A204.1 (cell line): Measurements from ENCODE around the gene SCYL3.
"Not testable (repeated sequence)": the region's sequence is repeated elsewhere in the genome, so short reads cannot be mapped to it uniquely, and the experiment has no call there.

ENCODE experiments used
- FAIRE-seq: peaks from 2 replicates; lab custom pipeline; 2012; peaks lifted over from hg19 to GRCh38; lab: Jason Lieb, UNC

Gene SCYL3, protein sequence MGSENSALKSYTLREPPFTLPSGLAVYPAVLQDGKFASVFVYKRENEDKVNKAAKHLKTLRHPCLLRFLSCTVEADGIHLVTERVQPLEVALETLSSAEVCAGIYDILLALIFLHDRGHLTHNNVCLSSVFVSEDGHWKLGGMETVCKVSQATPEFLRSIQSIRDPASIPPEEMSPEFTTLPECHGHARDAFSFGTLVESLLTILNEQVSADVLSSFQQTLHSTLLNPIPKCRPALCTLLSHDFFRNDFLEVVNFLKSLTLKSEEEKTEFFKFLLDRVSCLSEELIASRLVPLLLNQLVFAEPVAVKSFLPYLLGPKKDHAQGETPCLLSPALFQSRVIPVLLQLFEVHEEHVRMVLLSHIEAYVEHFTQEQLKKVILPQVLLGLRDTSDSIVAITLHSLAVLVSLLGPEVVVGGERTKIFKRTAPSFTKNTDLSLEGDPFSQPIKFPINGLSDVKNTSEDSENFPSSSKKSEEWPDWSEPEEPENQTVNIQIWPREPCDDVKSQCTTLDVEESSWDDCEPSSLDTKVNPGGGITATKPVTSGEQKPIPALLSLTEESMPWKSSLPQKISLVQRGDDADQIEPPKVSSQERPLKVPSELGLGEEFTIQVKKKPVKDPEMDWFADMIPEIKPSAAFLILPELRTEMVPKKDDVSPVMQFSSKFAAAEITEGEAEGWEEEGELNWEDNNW

DNA sequence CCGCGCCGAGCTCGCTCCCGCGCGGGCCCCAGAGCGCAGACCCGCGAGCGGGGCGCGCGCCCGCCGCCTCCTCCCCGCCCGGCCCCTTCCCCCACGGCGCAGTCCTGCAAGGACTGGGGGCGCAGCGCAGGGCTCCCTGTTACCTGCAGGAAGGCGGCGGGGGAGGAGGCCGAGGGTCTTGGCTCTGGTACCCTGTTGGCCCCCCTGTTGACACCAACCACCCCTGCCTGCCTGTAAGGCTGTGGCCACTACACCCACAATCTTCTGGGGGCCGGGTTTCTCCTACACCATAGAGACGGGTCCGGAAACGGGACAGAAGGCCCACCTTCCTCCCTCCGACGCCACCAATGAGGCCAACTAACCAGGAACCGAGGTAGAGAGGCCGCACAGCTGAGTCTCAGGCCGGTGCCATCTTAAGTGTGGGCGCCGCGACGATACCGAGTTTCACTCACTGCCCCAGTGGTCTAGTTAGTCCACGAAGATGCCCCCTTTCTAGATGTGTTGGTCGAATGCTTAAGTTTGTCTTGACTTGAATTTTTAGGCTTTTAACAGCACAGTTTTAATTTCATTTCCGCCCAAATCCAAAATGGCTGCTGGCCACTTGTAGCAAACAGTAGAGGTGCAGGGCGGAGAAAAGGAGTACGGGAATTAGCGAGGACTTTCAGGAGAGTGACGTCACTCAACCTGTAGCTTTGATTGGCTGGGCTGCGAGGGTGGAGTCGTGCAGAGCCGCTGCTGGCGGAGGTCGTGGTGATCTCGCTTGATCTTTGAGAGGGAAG, at the start of gene SCYL3:
Gene SCYL3, minus strand, starts transcription at position 252 of the 779 bp plus-strand sequence. CDS start 5,056 bp downstream, outside the sequence.
- peak; percentile 98 for FAIRE-seq

DNA sequence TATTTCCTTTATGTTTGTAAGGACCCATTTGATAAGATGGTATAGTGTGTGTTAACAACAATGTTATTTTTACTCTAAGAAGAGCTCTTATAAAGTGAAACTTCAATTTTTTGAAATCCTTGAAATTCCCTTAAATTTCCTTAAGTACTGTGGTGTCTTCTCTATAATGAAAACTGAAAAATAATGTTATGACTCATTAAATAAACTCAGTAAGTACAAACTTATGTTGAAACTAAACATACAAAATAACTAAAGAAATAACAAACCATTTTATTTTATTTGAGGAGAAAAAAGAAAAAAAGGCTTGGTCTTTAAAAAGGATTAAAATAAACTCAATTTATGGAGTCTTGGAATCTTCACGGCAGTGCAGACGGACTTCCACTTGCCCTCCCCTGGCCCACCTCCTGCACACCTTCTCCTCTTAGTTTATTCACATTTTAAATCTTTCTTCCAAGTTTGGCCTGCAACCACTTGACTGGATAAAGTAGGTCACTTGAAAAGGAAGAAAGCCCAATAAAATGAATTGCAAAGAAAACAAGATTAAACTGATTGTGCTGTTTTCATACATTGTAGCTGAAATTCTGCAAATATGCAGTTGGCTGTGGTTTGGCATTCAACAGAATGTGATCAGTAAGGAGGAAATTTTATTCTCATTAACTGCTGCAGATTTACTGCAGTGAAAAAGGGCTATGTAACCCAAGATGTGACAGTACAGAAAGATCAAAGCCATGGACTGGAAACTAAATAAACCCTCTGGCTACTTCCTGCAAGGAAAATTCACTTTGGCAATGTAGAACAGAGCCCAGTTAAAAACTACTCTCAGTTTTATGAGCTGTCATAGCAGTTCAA, 48.5 kb upstream of the SCYL3 start:
- FAIRE-seq = peak; percentile 100

DNA sequence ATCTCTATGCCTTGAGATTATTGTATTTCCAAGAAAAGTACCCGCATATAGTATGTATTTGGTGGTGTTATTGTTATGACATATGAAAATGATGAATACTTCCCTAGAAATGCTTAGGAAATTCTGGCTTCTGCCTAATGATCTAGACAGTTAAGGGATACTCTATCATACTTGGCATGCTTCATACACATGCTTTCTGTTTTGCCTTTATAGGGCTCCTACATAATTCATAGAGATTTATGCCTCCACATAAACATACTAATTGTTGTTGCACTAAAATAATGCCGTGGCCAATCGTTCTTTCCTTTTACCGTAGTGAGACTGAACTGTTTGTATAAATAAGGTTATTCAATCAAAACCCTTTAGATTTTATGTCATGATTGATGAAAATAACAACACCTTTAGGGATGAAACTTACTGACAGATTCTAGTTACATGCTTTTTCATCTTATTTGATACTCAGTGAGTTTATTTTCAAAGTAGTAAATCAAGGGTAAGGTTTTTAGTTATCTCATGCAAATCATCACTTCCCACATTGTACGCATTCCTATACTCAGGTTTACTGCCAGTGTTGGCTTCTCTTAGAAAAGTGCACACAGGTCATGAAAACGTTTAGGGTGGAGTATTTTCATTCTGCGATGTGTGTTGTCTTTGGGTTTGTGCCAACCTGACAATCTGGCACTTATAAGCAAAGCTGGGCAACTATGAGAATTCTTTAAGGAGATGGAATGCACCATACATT, 40.5 kb upstream of the SCYL3 start:
- no peak for FAIRE-seq

DNA sequence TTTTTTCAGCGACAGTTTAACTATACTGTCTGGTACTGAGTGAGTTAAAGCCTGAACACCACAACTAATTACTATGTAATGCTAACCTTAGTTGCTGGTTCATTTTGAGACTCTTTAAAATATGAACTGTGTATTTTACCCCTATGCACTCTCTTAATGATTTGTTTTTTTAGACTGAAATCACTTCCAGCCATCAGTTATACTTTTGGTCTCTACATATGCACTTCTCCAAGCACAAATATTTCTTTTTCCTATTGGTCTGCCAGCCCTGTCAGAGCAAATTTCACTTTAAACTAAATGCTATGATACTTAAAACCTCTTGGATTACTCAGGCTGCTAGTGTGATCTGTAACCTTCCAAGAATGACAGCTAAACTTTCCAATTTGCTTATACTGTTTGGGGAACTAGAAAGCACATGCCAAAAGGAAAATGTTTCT, 38.1 kb upstream of the SCYL3 start:
- FAIRE-seq = peak; percentile 100

DNA sequence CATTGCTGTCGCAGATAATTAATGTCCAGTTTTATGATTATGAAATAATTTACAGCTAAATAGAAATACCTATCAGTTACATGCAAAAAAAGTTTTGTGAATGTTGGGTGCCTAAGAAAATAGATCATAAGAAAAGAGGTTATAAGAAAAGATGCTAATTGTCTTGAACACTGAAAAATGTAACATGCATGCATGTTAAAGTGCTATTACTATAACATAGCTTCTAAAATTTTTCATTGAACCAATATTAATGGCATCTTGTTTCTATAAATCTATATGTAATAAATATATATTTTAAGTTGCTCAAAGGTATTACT, 35.5 kb upstream of the SCYL3 start:
- FAIRE-seq = no peak

DNA sequence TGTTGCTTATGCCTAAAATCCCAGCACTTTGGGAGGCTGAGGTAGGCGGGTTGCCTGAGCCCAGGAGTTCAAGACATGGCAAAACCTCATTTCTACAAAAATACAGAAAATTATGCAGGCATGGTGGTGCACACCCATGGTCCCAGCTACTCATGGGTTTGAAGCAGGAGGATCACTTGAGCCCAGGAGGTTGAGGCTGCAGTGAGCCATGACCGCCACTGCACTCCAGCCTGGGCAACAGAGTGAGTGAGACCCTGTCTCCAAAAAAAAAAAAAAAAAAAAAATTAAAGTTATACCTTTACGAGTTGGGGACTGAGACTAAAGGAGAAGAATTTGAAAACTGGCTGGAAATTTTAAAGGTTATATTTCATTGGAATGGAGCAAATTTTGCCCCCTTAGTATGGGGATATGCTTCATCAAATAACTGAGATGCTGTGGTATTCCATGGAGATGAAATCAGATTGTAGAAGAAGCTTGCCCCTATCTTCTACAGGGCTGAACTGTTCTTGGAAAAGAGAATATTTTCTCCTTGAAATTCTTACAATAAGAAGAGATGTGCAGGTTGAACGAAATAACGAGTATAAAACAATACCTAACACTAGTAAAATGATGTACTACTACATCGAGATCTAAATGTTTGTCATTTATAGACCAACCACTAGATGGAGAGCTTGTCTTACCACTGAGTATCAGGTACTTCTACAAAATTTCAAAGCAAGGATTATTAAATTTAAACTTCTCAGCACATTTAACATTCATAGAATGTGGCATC, 34.9 kb upstream of the SCYL3 start:
- FAIRE-seq = no peak

DNA sequence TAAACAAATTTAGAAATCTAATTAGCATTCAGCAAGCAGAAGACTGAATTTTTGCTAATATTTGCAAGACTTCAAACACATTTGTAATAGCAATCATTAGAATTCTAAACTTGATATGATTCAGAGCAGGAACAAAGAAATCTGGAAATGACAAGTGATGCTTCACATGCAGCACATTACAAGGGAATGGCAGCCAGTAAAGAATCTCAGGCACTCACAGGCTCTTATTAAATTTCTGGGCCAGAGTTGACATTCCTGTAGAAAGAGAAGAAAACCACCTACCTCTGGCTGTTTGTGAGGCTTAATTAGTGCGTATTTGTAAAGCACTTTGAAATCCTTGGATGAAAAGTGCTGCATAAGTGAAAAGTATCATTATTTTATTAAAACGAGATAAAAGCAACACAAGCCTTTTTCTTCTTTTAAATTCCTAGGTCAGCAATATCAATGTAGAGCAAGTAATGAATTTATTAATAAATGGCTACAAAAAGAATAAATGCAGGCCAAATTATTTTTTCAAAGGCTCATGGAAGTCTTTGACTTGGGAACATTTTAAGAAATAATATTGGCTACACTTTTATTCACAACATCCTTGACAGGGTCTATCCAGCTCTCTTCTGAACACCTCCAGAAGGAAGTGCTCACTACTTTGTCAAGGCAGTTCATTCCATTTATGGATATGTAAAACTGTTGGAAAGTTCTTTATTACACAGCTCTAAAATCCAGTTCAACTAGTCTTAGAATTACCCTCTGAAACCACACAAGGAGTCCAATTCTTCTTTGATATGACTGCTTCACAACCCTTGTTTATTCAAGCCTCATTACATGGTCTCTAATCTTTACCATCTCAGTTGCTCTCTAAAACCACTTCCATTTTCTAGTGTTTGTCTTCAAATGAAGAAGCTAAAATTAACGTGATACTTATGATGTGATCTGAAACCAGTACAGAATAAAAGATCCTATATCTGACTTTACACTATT, 32.1 kb upstream of the SCYL3 start:
- no peak for FAIRE-seq

DNA sequence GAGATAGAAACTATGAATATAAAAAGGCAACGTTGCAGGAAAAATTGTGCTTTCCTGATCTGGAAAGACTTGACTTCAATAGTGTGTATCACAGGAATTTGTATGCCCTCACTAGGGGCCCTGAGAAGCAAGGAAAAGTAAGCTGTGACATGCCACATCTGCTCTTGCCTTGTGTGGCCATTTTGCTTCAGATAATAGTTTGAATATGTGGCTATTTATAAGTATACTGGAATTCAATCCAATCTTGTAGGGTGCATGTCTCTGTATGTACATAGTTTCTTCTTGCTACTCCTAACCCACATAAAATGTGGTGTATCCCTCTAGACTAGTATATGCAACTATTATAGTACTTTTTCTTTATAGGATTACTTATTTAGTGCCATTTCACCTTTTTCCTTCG, 31.1 kb upstream of the SCYL3 start:
- FAIRE-seq = no peak

DNA sequence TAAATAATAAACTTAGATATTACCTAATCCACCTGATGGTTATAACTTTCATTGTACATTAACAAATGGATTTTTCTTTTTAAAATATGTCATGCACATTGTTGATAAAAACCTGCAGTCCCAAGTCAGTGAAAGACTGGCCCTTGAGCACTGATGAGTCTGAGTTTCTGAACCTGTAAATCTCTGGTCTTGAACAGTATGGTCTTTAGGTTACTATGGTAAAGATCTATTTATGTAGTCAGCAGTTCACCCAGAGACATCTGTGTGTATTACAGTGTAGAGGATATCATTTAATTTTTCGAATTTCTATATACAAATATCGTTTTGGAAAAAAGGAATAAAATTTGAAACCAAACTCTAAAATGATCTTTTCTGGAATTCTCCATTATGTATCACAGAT, 30.4 kb upstream of the SCYL3 start:
- FAIRE-seq = no peak

DNA sequence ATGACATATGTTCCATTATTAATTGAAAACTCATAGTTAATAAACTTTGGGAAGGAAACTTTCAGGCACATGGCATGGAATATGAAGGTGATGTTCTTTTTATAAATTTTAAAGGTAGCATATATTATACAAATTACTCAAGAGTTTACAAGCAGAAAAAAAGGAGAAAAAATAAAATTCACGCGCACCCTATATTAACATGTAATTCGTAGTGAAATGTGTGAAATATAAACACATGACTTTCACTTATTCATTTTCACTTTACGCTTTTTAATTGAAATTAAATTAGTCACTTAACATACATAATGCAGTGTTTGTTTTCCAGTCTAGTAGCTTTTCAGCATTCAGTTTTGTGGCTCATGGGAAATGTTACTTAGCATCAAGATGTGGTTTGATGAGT, 27.4 kb upstream of the SCYL3 start:
- FAIRE-seq = no peak

DNA sequence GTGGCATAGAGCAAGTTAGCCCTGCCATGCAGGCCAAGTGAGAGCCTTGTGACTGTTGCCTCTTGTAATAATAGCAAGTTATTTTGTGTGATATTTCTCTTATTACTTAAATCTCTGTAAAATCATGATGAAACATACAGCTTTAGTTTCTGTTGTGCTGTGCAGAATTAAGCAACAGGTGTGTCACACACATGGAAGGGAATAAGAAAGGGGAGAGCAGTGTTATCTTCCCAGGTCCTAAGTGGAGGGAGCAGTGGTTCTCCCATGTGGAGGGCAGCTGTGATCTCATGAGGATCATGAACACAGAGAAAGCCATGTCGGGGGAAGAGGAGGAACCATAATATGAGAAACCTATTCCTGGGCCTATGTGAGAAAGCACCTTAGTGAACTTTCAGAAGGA, 25.2 kb upstream of the SCYL3 start:
- FAIRE-seq = no peak

DNA sequence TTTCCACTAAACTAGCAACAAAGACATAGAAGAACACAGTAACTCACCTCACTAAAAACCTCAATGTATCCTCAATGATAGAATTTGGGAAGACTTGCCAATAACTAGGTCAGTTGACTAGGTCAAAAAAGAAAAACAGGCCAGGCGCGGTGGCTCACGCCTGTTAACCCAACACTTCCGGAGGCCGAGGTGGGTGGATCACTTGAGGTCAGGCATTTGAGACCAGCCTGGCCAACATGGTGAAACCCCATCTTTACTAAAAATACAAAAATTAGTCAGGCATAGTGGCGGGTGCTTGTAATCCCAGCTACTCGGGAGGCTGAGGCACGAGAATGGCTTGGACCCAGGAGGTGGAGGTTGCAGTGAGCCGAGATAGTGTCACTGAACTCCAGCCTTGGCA, 24.5 kb upstream of the SCYL3 start:
- not testable (repeated sequence) for FAIRE-seq

DNA sequence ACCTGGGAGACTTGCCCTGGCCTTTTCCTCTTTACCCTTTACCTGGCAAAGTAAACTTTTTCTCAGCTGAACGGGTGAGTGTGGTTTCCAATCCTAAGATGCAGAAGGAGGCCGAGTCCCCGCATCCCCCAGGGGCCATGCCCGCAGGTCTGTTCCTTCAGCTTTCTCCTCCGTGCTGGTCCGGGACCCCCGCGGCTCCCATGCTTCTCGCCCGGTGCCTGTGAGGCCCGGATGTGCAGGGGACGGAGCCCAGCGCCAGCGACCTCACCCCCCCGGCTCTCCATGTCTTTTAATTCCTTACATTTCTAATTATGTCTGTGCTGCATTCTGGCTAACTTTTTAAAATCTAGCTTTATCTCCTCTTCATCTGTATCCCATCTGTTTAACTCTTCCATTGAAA, 21.5 kb upstream of the SCYL3 start:
- FAIRE-seq = no peak

DNA sequence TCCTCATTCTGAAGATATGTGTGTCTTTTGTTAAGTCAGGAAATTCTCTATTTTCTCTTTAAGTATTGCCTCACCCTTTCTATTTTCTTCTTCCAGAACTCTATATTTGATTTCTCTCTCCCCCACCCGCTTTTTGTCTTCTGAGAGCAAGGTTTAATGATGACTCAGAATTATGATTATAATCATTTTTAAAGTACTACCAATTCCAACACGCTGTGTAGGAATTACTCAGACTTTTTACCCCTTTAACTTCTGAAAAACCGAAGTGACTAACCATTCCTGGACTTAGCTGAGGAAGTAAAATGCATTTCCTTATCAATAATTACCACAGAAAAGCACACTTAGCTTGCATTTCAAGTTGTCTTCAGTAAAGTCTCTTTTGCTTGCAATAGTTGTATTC, 20.8 kb upstream of the SCYL3 start:
- FAIRE-seq = no peak

DNA sequence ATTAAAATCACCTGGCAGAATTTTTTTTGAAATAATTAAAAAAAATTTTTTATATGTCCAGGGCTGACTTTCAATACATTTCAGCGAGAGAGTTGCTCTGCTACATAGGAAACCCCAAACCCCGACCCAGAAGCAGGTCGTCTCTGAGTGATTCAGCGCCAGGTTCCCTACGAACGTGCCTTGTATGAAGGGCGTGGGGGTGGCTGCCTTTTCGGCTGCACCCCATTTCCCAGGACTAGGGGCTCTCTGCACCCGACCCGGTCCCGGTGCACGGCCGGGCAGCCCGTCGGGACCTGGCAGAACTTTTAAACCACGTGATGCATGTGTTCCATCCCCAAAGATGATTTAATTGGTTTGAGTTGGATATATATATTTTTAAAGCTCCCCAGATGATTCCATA, 15.8 kb upstream of the SCYL3 start:
- FAIRE-seq = no peak

DNA sequence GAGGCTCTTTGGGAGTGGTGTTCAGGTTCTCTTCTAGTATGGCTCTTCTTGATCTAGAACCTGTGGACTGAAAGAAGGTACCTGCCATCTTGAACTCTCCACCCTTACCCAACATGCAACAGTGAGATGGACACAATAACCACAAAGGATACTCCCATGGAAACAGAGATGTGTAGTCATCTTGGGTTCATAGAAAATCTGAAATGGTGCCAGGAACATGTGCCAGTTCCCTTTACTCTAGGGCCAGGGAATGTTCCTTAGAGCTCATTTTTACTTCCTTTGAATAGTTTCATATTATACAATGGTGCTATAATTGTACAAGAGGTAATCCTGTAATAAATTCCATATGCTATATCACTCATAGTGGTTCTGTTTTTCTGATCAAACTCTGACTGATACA, 13.2 kb upstream of the SCYL3 start:
- no peak for FAIRE-seq

DNA sequence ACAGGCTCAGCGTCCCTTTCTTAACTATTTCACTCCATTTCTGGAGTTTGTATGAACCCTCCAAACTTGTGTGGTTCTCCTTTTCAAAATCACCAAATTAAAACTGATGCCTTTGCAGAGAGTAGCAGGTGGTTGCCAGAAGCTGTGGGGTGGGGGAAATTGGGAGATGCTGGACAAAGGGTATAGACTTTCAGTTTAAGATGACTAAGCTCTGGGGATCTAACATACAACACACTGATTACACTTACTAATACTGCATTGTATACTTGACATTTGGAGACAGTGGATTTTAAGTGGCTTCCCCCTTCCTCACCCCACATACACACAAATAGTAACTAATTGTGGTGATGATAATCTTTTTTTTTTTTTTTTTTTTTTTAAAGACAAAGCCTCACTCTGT, 11.1 kb upstream of the SCYL3 start:
- FAIRE-seq = no peak

DNA sequence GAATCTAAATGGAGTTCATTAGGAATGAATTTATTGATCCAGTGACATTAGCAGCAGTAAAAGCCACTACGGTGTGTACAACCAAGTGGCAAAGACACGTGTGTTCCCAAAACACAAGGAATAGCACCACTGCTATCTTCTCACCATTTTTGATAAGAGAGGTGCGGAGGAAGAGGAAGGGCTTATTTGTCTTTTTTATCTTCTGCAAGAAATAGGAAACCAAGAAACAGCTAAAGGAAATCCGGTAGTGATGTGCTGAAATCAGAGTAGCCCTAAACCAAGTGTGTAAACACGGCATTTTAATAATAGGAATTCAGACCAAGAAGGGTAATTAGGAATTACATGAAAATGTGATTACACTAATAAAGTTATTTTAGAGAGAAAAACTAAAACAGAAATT, 9.1 kb upstream of the SCYL3 start:
- no peak for FAIRE-seq

DNA sequence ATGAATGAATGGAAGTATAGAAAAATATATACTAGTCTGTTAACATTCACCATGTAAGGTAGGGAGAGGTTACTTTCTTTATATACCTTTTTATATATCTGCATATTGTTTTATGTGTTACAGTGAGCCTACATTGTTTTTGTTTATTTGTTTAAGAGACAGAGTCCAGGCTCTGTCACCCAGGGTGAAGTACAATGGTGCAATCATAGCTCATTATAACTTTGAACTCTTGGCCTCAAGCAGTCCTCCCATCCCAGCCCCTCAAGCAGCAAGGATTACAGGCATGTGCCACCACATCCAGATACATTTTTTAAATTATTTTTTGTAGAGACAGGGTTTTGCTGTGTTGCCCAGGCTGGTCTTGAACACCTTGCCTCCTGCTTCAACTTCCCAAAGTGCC, 7.4 kb upstream of the SCYL3 start:
- no peak for FAIRE-seq

DNA sequence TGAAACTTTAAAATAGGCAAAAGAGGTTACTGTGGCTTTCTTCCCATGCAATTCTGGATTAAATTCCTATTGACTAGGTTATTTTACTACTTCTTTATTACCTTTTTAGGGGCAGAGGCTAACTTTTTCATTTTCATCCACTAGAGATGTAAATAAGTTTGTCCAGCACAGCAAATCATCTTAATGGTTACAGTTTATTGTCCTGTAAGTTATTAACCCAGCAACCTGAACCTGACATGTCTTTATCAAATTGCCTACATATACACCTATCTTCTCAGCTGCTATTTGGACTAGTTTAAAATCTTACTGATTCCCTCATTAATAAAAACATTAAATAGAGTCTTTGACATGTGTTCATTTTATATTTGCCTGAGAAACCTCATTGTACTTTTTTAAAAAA, 6.9 kb upstream of the SCYL3 start:
- no peak for FAIRE-seq
